ENCODE results near the gene MYH6.
A peak's percentile ranks its signal among the peaks of the same experiment; 100 is the strongest.

Gene MYH6

GRCh38 chr14:23355871-23356435 is 52.1 kb downstream of the MYH6 start:
- DNase-seq: no peak

GRCh38 chr14:23354990-23355389 is 53.1 kb downstream of the MYH6 start:
- DNase-seq: no peak

GRCh38 chr14:23353433-23353780 is 54.7 kb downstream of the MYH6 start:
- no peak for DNase-seq

- peak; percentile 84 to 93 for DNase-seq
These were observed 55.3 kb downstream of the MYH6 start, which contains the start of gene SLC22A17 for GRCh38 chr14:23352506-23353432. TSS of gene SLC22A17 (minus strand) at chr14:23352887.

GRCh38 chr14:23351681-23352505 is 56.2 kb downstream of the MYH6 start:
- peak in 1 of 2 donors; percentile 42 for DNase-seq

- no peak for DNase-seq
These were observed 58.8 kb downstream of the MYH6 start for GRCh38 chr14:23349156-23349845.

- no peak for DNase-seq
These were observed 59.8 kb downstream of the MYH6 start for GRCh38 chr14:23348297-23348655.

- no peak for DNase-seq
These were observed 60.4 kb downstream of the MYH6 start for GRCh38 chr14:23347406-23348296.

GRCh38 chr14:23346693-23347405 is 61.2 kb downstream of the MYH6 start:
- no peak for DNase-seq

GRCh38 chr14:23345987-23346692 is 61.9 kb downstream of the MYH6 start:
- DNase-seq: no peak

- no peak for DNase-seq
These were observed 63.6 kb downstream of the MYH6 start for GRCh38 chr14:23344481-23344880.

- DNase-seq: no peak
These were observed 68.4 kb downstream of the MYH6 start for GRCh38 chr14:23339506-23340268.

GRCh38 chr14:23335623-23336022 is 72.5 kb downstream of the MYH6 start:
- no peak for DNase-seq

Measured in hippocampal formation (tissue), 2 donors.